GM23338 (cell line): ENCODE data around the gene NPB.
A peak's percentile ranks its signal among the peaks of the same experiment; 100 is the strongest.

Experiments
- CTCF ChIP-seq, 2 experiments: fragments of 200-600 bp in 1 of 2; sonication (generic) in 1 of 2; conservative IDR thresholded peaks; 2 replicates each; pipeline versions ENCODE4 v1.5.1 to v1.6.1; 2016 to 2017; ENCODE audit warnings: antibody characterized with exemption in 2 of 2, low read depth in 2 of 2, mild to moderate bottlenecking in 2 of 2, moderate library complexity in 1 of 2
- REST ChIP-seq: IDR thresholded peaks from one replicate; pipeline ENCODE4 v1.6.1; 2018; ENCODE audit warnings: antibody characterized with exemption; ENCODE audit not compliant: unreplicated experiment

- peak; percentile 30 to 39; a peak in 3 of 4 replicates for TF ChIP-seq CTCF (conservative IDR thresholded peaks at IDR 0.05; ENCODE audit: low read depth in 2 of 2)
- no peak for TF ChIP-seq REST
Observed at GRCh38 chr17:81911277-81911961, 9.4 kb downstream of the NPB start, which contains the start of gene PCYT2.
